ENCODE measurements around the gene NR2E3.

The NR2E3 gene

GRCh38 chr15:71807691-71808091 is 2.7 kb upstream of the NR2E3 start:
- H3K4me3 ChIP-seq (replicated peaks; ENCODE audit: low read depth, low read length): no peak overlapping the region

GRCh38 chr15:71808311-71809020 is 1.9 kb upstream of the NR2E3 start:
- H3K4me3 ChIP-seq (replicated peaks; ENCODE audit: low read depth, low read length): no peak overlapping the region
- TF ChIP-seq CTCF (IDR thresholded peaks at IDR 0.05; ENCODE audit: low read depth, low read length, missing control alignments): no peak
- DNase-seq (ENCODE audit: extremely low read depth, low read depth): no peak

More at GRCh38 chr15:71807691-71808091, 2.7 kb upstream of the NR2E3 start:
- no peak for TF ChIP-seq CTCF (IDR thresholded peaks at IDR 0.05; ENCODE audit: low read depth, low read length, missing control alignments)
- no peak for DNase-seq (ENCODE audit: extremely low read depth, low read depth)

- DNase-seq (ENCODE audit: extremely low read depth, low read depth): no peak
- no peak for TF ChIP-seq CTCF (IDR thresholded peaks at IDR 0.05; ENCODE audit: low read depth, low read length, missing control alignments)
- no peak overlapping the region for H3K4me3 ChIP-seq (replicated peaks; ENCODE audit: low read depth, low read length)
Measured at GRCh38 chr15:71809346-71809745, 1.0 kb upstream of the NR2E3 start.

GRCh38 chr15:71811036-71811736 is 832 bp downstream of the NR2E3 start:
- no peak for TF ChIP-seq CTCF (IDR thresholded peaks at IDR 0.05; ENCODE audit: low read depth, low read length, missing control alignments)
- no peak overlapping the region for H3K4me3 ChIP-seq (replicated peaks; ENCODE audit: low read depth, low read length)
- DNase-seq (ENCODE audit: extremely low read depth, low read depth): no peak

GRCh38 chr15:71811752-71812735 is 1.7 kb downstream of the NR2E3 start:
- H3K4me3 ChIP-seq (replicated peaks; ENCODE audit: low read depth, low read length): no peak overlapping the region
- DNase-seq (ENCODE audit: extremely low read depth, low read depth): no peak
- no peak for TF ChIP-seq CTCF (IDR thresholded peaks at IDR 0.05; ENCODE audit: low read depth, low read length, missing control alignments)

- no peak for TF ChIP-seq CTCF (IDR thresholded peaks at IDR 0.05; ENCODE audit: low read depth, low read length, missing control alignments)
- DNase-seq (ENCODE audit: extremely low read depth, low read depth): no peak
- no peak overlapping the region for H3K4me3 ChIP-seq (replicated peaks; ENCODE audit: low read depth, low read length)
Measured at GRCh38 chr15:71812966-71813722, 2.8 kb downstream of the NR2E3 start.

Measured in HFF-Myc (cell line).